Breast epithelium (tissue), 4 donors: Measurements from ENCODE around the gene DIPK1C. TPM values are rescaled to one million over a fixed set of nuclear protein-coding genes. Genes with fewer than 3 reads are reported as not detected.

Experiments
- DNase-seq, 2 donors: peaks; one replicate each; pipeline ENCODE4 v3.0.0-alpha.2; 2019; ENCODE audit warnings: low spot score in 2 of 2
- H3K27ac ChIP-seq, 2 donors: fragments of 200-600 bp; sonication (generic) in 1 of 2; one replicate each; pipeline ENCODE4 v1.5.1; 2016 to 2019; ENCODE audit warnings: mild to moderate bottlenecking in 1 of 2
- H3K27me3 ChIP-seq, 2 donors: fragments of 200-600 bp; sonication (generic) in 1 of 2; one replicate each; pipeline versions ENCODE4 v1.5.1 to v1.6.0; 2017 to 2019; ENCODE audit warnings: control low read depth in 1 of 2, mild to moderate bottlenecking in 1 of 2
- H3K36me3 ChIP-seq: fragments of 200-600 bp; one replicate; pipeline ENCODE4 v1.5.1; 2019
- H3K4me1 ChIP-seq, 2 donors: fragments of 200-600 bp; sonication (generic); one replicate each; pipeline ENCODE4 v1.5.1; 2016 to 2019; ENCODE audit warnings: control low read depth in 1 of 2
- H3K4me3 ChIP-seq, 3 donors: fragments of 200-600 bp; sonication (generic); 1 replicate in 2 of 3; 2 replicates in 1 of 3; pipeline ENCODE4 v1.5.1; 2016 to 2019; ENCODE audit warnings: mild to moderate bottlenecking in 3 of 3, moderate library complexity in 2 of 3
- H3K9me3 ChIP-seq, 2 donors: fragments of 200-600 bp; sonication (generic) in 1 of 2; one replicate each; pipeline ENCODE4 v1.5.1; 2016 to 2019; ENCODE audit warnings: control low read depth in 1 of 2
- CTCF ChIP-seq, 3 donors: fragments of 450-650 bp; IDR thresholded peaks; one replicate each; pipeline ENCODE4 v1.5.1; 2016 to 2017; ENCODE audit warnings: antibody characterized with exemption in 3 of 3, mild to moderate bottlenecking in 3 of 3, moderate library complexity in 3 of 3
- POLR2A ChIP-seq: fragments of 450-650 bp; IDR thresholded peaks from one replicate; pipeline ENCODE4 v1.6.1; 2016; ENCODE audit warnings: antibody characterized with exemption, mild to moderate bottlenecking, moderate library complexity
- POLR2AphosphoS5 ChIP-seq, 3 donors: sonication (generic); formaldehyde crosslinking; IDR thresholded peaks; one replicate each; pipeline ENCODE4 v1.6.1; 2017; ENCODE audit warnings: antibody characterized with exemption in 3 of 3
- intact Hi-C: fragments of 100-400 bp; cut with DNase I; formaldehyde crosslinking; loops from one replicate; pipeline ENCODE4 v1.15.1; 2023; ENCODE audit warnings: low total_unique reads
- total RNA-seq, 3 donors: library from RNA; depleted of rRNA; stranded (reverse); fragments of >200 nt; gene quantifications; one replicate each; pipeline ENCODE4 v1.1.0, GENCODE V29; 2016

The DIPK1C gene
- total RNA-seq, 3 donors from 2014 or later: 0.16 TPM; not detected in 2

GRCh38 chr18:74411475-74411874, 45.6 kb downstream of the DIPK1C start:
- no peaks in the 10 kb centered on the region for H3K9me3 ChIP-seq
- DNase-seq: no peak
- no peaks in the 10 kb centered on the region for H3K36me3 ChIP-seq
- no peaks in the 10 kb centered on the region for H3K27me3 ChIP-seq
- H3K4me3 ChIP-seq: no peak overlapping the region
- H3K27ac ChIP-seq: no peak overlapping the region
- no peaks in the 10 kb centered on the region for H3K4me1 ChIP-seq
- no peak for TF ChIP-seq CTCF (IDR thresholded peaks at IDR 0.05)
- no peak for TF ChIP-seq POLR2A
- TF ChIP-seq POLR2AphosphoS5 (IDR thresholded peaks at IDR 0.05): no peak
- intact Hi-C loops: no loop called here

GRCh38 chr18:74410441-74410992, 46.6 kb downstream of the DIPK1C start:
- Histone ChIP-seq H3K27me3 (no peaks in the 10 kb centered on the region), H3K4me3 (no peak overlapping the region), H3K27ac (no peak overlapping the region), H3K9me3 (no peaks in the 10 kb centered on the region), H3K36me3 (no peaks in the 10 kb centered on the region), H3K4me1 (no peaks in the 10 kb centered on the region)
- DNase-seq: no peak
- intact Hi-C loops: no loop called here
- TF ChIP-seq CTCF (IDR thresholded peaks at IDR 0.05) (no peak), POLR2AphosphoS5 (IDR thresholded peaks at IDR 0.05) (no peak), POLR2A (no peak)

GRCh38 chr18:74407888-74408287, 49.2 kb downstream of the DIPK1C start:
- no peak overlapping the region for H3K27ac ChIP-seq
- no peak for DNase-seq
- no peaks in the 10 kb centered on the region for H3K4me1 ChIP-seq
- no peaks in the 10 kb centered on the region for H3K9me3 ChIP-seq
- no peak overlapping the region for H3K4me3 ChIP-seq
- H3K36me3 ChIP-seq: no peaks in the 10 kb centered on the region
- no peaks in the 10 kb centered on the region for H3K27me3 ChIP-seq
- intact Hi-C loops: no loop called here
- no peak for TF ChIP-seq CTCF (IDR thresholded peaks at IDR 0.05)
- no peak for TF ChIP-seq POLR2A
- TF ChIP-seq POLR2AphosphoS5 (IDR thresholded peaks at IDR 0.05): no peak

GRCh38 chr18:74402806-74403433, 54.2 kb downstream of the DIPK1C start:
- Histone ChIP-seq H3K9me3 (no peaks in the 10 kb centered on the region), H3K27ac (no peak overlapping the region), H3K4me1 (no peaks in the 10 kb centered on the region), H3K36me3 (no peaks in the 10 kb centered on the region), H3K4me3 (no peak overlapping the region), H3K27me3 (no peaks in the 10 kb centered on the region)
- intact Hi-C loops: no loop called here
- DNase-seq: no peak
- TF ChIP-seq CTCF (IDR thresholded peaks at IDR 0.05): no peak
- TF ChIP-seq POLR2AphosphoS5 (IDR thresholded peaks at IDR 0.05): no peak
- no peak for TF ChIP-seq POLR2A

GRCh38 chr18:74400813-74401212, 56.3 kb downstream of the DIPK1C start:
- DNase-seq: no peak
- Histone ChIP-seq H3K27ac (no peak overlapping the region), H3K36me3 (no peaks in the 10 kb centered on the region), H3K4me3 (no peak overlapping the region), H3K4me1 (no peaks in the 10 kb centered on the region), H3K27me3 (no peaks in the 10 kb centered on the region), H3K9me3 (no peaks in the 10 kb centered on the region)
- intact Hi-C loops: no loop called here
- TF ChIP-seq POLR2A (no peak), CTCF (IDR thresholded peaks at IDR 0.05) (no peak)
